Stimulated activated CD4-positive, alpha-beta T cell treated with anti-CD3 and anti-CD28 coated beads, Interleukin-15, amount 100 ng/mL, for 1 hour (primary cell): ENCODE measurements around the gene PTPRN2.
"Not testable (repeated sequence)": the region's sequence is repeated elsewhere in the genome, so short reads cannot be mapped to it uniquely, and the experiment has no call there.

Source experiments
- DNase-seq, 2 donors: peaks; one replicate each; pipeline ENCODE4 v3.0.0-alpha.2; 2020; ENCODE audit warnings: low read depth in 1 of 2, low spot score in 1 of 2

The PTPRN2 gene

GRCh38 chr7:157849726-157850125, 737.9 kb downstream of the PTPRN2 start:
- no peak for DNase-seq

DNA sequence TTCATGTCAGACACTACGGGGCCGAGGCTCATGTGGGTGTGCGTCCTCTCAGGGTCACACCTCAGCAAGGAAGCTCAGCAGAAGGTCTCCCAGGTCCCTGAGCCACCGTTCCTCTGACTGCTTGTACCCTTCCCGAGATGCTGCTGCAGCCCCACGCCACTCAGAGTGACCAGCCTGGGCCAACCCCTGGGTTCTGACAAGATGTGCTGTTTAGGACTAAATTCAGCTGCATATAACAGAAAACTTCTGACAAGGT, 738.4 kb downstream of the PTPRN2 start:
- DNase-seq = no peak

- DNase-seq = no peak
Measured at GRCh38 chr7:157848508-157849340, 738.9 kb downstream of the PTPRN2 start.

- not testable (repeated sequence) for DNase-seq
Measured at GRCh38 chr7:157847756-157848487, 739.7 kb downstream of the PTPRN2 start.

- DNase-seq = not testable (repeated sequence)
Measured at GRCh38 chr7:157846746-157847145, 740.9 kb downstream of the PTPRN2 start.

- DNase-seq = no peak
Measured at GRCh38 chr7:157846271-157846670, 741.4 kb downstream of the PTPRN2 start.

DNA sequence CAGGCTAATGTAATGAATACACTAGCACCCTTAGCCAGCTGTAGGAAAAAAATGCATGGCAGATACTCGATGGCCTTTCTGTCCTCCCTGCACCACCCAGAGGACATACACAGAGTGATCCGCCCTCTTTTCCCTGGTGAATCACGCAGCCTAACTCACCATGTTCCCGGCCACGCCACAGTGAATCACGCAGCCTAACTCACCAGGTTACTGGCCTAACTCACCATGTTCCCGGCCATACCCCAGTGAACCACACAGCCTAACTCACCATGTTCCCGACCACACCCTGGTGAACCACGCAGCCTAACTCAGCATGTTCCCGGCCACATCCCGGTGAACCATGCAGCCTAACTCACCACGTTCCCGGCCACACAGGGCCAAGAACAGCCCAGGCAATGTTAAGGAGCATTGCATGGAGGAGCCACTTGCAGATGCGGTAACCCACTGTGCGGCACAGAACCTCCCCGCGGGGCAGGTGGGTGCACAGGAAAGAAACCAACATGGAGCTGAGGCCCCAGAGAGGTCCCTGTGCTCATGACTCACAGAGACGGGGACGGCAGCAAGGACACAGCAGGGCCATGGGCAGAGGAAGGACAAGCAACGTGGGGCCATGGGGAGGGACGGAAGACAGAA, 742.3 kb downstream of the PTPRN2 start:
- DNase-seq = no peak

DNA sequence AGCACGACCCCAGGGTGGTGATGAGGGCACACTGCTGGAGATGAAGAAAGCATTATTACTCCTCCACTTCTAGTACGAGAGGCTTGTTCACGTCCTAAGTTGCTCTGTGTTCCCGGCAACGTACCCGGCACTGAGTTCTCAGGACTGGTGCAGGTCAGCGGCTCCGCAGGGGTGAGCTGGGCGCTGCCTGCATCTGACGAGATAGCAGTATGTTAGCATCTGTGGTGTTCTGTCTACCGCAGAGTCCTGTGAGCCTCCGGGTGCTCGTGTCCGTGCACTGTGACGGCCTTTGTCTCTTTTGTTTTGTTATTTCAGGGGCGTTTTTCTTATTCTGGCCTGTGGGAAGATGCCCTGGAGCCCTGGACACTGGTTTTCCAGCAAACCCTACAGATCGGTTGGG, 743.0 kb downstream of the PTPRN2 start:
- DNase-seq = no peak

GRCh38 chr7:157844141-157844540, 743.5 kb downstream of the PTPRN2 start:
- DNase-seq = no peak

DNA sequence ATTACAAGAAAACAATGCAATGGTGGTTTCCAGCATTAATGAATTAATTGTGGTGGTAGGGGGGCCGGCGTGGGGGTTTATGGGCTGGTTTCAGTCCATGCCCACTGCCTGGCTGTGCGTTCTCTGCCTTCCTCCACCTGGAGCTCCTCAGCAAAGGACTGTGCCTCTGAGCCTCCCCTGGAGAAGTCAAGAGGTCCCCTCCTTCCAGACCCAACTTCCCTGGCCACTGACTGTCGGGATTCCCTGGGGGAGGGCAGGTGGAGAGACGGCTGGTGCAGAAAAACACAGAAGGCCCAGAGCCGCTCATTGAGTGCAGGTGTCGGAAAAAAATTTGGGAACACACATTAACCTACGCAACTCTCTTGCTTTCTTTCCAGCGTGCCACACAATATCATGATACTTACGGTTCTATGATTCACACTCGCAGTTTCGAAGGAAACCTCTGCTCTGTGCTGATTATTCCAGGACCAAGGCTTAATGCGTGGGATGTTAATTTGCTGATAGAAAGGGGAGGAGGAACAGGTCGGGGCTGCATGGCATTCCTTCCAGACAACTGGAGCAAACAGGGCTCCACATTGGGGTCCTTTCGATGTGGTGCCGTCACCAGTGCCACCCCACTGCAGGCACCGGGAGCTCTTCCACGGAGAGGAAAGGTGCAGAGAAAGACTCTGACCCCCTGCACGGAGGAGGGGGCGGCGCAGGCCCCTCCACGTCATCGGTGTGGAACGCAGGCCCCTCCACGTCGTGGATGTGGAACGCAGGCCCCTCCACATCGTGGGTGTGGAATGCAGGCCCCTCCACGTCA, 744.1 kb downstream of the PTPRN2 start:
- DNase-seq = no peak

- DNase-seq = no peak
Measured at GRCh38 chr7:157841773-157842370, 745.8 kb downstream of the PTPRN2 start.

- DNase-seq = no peak
Measured at GRCh38 chr7:157840914-157841772, 746.5 kb downstream of the PTPRN2 start.

DNA sequence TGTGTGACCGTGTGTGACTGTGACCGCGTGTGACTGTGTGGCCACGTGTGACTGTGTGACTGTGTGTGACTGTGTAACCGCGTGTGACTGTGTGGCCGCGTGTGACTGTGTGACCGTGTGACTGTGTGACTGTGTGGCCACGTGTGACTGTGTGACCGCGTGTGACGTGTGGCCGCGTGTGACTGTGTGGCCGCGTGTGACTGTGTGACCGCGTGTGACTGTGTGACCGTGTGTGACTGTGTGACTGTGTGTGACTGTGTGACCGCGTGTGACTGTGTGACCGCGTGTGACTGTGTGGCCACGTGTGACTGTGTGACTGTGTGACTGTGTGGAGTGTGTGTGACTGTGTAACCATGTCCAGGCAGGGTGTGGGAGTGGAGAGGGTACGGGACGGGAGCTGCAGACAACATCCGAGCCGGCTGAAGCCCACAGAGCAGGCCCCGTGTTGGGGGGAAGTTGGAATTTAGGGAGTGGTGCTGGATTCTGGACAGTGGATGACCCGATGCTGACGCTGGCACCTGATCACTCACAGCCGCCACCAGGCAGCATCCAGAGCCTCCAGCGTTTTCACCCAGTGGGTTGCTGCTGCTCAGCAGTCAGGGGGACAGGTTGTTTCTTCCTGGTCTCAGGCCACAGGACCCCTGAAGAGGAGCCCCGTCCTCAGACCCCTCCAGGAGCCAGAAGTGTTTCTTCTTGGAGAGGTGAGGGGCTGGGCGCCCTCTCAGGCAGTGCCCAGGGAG, 747.3 kb downstream of the PTPRN2 start:
- DNase-seq = no peak

DNA sequence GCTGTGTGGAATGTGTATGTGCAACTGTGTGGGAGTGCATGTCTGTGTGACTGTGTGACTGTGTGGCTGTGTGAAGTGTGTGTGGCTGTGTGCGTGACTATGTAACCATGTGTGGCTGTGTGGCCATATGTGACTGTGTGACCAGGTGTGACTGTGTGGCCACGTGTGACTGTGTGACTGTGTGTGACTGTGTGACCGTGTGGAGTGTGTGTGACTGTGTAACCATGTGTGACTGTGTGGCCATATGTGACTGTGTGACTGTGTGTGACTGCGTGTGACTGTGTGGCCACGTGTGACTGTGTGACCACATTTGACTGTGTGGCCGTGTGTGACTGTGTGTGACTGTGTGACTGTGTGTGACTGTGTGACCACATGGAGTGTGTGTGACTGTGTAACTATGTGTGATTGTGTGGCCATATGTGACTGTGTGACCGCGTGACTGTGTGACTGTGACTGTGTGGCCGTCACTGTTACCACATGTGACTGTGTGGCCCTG, 747.9 kb downstream of the PTPRN2 start:
- DNase-seq = no peak

DNA sequence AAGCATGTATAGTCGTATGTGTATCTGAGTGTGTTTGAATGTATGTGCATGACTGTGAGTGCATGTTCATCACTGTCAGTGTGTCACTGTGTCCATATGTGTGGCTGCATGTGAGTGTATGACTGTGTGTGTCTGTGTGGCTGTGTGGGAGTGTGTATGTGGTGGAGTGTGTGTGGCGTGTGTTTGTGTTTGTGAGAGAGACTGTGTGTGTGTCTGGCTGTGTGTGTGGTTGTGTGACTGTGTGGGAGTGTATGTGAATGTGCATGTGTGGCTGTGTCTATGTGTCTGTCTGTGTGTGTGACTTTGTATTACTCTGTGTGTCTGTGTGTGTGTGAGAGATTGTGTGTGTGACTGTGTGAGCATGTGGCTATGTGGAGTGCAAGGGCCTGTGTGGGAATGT, 748.4 kb downstream of the PTPRN2 start:
- no peak for DNase-seq

- DNase-seq = no peak
Measured at GRCh38 chr7:157837561-157837960, 750.1 kb downstream of the PTPRN2 start.

GRCh38 chr7:157837047-157837446, 750.6 kb downstream of the PTPRN2 start:
- no peak for DNase-seq

GRCh38 chr7:157834501-157835163, 753.0 kb downstream of the PTPRN2 start:
- DNase-seq = no peak
